NCI-H460 (cell line): ENCODE results near the gene NFXL1. TPM values are rescaled to one million over a fixed set of nuclear protein-coding genes. Genes with fewer than 3 reads are reported as not detected.
"Not testable (repeated sequence)": the region's sequence is repeated elsewhere in the genome, so short reads cannot be mapped to it uniquely, and the experiment has no call there.

Experiments
- DNase-seq: peaks from one replicate; pipeline ENCODE4 v3.0.0-alpha.2; 2016; ENCODE audit warnings: low read depth; ENCODE audit errors: extremely low read depth
- polyA plus RNA-seq: library from polyadenylated mRNA; depleted of rRNA; stranded (reverse); fragments of >200 nt; gene quantifications from 2 replicates; pipeline ENCODE4 v1.2.3, GENCODE V29; 2014; cell fraction: nucleus; rRNA removed
- total RNA-seq: library from RNA; depleted of rRNA; stranded (reverse); fragments of >200 nt; shearing (Covaris generic); gene quantifications from 2 replicates; pipeline ENCODE4 v1.2.3, GENCODE V29; 2014; rRNA removed

NFXL1 gene
- total RNA-seq = 9.2 and 14.3 TPM in 2 replicates
- 7.6 and 23.4 TPM in 2 replicates for polyA plus RNA-seq

GRCh38 chr4:47914220-47914925 lies at the start of gene NFXL1:
TSS of gene NFXL1 (minus strand) at chr4:47914583. CDS start at chr4:47914203, 380 bp downstream.
- DNase-seq = peak; percentile 92

- DNase-seq = no peak
These were observed 40.3 kb upstream of the NFXL1 start for GRCh38 chr4:47954677-47955076.

GRCh38 chr4:47954245-47954644 lies 39.9 kb upstream of the NFXL1 start:
- DNase-seq = no peak

- DNase-seq = no peak
These were observed 31.7 kb upstream of the NFXL1 start for GRCh38 chr4:47945930-47946726.

- DNase-seq = no peak
These were observed 27.9 kb upstream of the NFXL1 start for GRCh38 chr4:47942081-47942819.

GRCh38 chr4:47939456-47939855 lies 25.1 kb upstream of the NFXL1 start:
- DNase-seq = no peak

- no peak for DNase-seq
These were observed 22.0 kb upstream of the NFXL1 start for GRCh38 chr4:47936336-47936735.

- peak; percentile 50 for DNase-seq
These were observed 19.5 kb upstream of the NFXL1 start for GRCh38 chr4:47933840-47934239.

GRCh38 chr4:47930971-47931804 lies 16.8 kb upstream of the NFXL1 start:
- DNase-seq = no peak

- no peak for DNase-seq
These were observed 15.4 kb upstream of the NFXL1 start for GRCh38 chr4:47929682-47930201.

GRCh38 chr4:47926667-47927258 lies 12.4 kb upstream of the NFXL1 start:
- DNase-seq = peak; percentile 49

- DNase-seq = not testable (repeated sequence)
These were observed 8.9 kb upstream of the NFXL1 start for GRCh38 chr4:47923261-47923608.

- not testable (repeated sequence) for DNase-seq
These were observed 8.3 kb upstream of the NFXL1 start for GRCh38 chr4:47922436-47923260.

GRCh38 chr4:47917163-47917562 lies 2.8 kb upstream of the NFXL1 start:
- not testable (repeated sequence) for DNase-seq

- DNase-seq = no peak
These were observed 995 bp upstream of the NFXL1 start for GRCh38 chr4:47915378-47915777.

- DNase-seq = no peak
These were observed 499 bp upstream of the NFXL1 start for GRCh38 chr4:47914926-47915237.

GRCh38 chr4:47913861-47914219 lies 543 bp downstream of the NFXL1 start:
- DNase-seq = no peak

GRCh38 chr4:47913330-47913729 lies 1.1 kb downstream of the NFXL1 start:
- no peak for DNase-seq

- DNase-seq = no peak
These were observed 7.2 kb downstream of the NFXL1 start for GRCh38 chr4:47907089-47907646.
